Measurements from ENCODE around the gene PRIMPOL. TPM values are rescaled to one million over a fixed set of nuclear protein-coding genes. Genes with fewer than 3 reads are reported as not detected.

PRIMPOL gene
- total RNA-seq, 1 experiment from 2014 or later: 8.3 TPM

DNA sequence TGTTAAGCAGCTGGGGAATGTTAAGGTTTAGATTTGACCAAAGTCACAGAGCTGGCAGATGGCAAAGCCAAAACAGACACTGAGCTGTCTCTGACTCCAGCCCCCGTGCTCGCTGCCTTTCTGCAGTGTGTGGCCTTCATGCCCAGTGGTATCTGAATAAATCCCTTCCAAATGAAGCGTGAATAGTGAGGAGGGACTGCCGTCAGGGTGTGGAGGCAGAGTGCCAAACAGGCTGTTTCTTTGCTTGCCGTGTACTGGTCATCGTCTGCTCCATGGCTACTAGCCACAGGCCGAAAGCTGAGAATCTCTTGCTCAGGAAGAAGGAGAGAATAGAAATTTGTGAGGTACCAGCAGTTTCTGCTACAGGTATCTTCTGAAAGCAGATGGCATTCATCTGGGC, 19.7 kb downstream of the PRIMPOL start (continued):
- TF ChIP-seq, protein P1, sequence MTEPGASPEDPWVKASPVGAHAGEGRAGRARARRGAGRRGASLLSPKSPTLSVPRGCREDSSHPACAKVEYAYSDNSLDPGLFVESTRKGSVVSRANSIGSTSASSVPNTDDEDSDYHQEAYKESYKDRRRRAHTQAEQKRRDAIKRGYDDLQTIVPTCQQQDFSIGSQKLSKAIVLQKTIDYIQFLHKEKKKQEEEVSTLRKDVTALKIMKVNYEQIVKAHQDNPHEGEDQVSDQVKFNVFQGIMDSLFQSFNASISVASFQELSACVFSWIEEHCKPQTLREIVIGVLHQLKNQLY (CRISPR knock-in tag; IDR thresholded peaks at IDR 0.05): no peak

DNA sequence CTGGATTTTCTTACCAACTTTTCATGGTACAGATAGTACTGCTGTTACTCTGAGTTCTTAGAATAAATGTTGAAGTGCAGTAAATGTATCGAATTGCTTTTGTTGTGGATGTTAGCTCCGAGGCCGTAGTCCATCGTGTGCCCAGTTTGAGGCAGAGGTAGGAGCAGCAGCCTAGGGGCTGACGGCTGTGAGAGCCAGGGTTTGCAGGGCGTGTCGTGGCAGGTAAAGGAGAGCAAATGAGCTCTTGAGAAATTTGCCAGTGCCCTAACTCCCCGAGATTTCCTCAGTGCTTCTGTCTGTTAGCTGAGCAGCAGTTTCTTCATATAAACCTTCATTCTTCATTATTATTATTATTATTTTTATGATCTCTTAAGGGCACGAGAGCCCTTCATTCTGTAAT, 21.6 kb downstream of the PRIMPOL start:
- Mint-ChIP-seq H3K4me1 (no peaks in the 10 kb centered on the region), H3K4me3 (no peak overlapping the region), H3K9me3 (no peaks in the 10 kb centered on the region), H3K27ac (no peak overlapping the region), H3K36me3 (peaks cover 7% of the 10 kb centered on the region), H3K27me3 (ENCODE audit: low read depth) (no peaks in the 10 kb centered on the region)
- no peak for DNase-seq (ENCODE audit: low spot score)
- ATAC-seq: no peak
- POLR2A ChIA-PET: no interaction called here
- no peak for TF ChIP-seq SMAD3 (CRISPR knock-in tag; IDR thresholded peaks at IDR 0.05; ENCODE audit: borderline replicate concordance)
- TF ChIP-seq IRF2 (CRISPR knock-in tag; IDR thresholded peaks at IDR 0.05; ENCODE audit: borderline replicate concordance, low read depth): no peak
- TF ChIP-seq, protein P2, sequence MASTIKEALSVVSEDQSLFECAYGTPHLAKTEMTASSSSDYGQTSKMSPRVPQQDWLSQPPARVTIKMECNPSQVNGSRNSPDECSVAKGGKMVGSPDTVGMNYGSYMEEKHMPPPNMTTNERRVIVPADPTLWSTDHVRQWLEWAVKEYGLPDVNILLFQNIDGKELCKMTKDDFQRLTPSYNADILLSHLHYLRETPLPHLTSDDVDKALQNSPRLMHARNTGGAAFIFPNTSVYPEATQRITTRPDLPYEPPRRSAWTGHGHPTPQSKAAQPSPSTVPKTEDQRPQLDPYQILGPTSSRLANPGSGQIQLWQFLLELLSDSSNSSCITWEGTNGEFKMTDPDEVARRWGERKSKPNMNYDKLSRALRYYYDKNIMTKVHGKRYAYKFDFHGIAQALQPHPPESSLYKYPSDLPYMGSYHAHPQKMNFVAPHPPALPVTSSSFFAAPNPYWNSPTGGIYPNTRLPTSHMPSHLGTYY (CRISPR knock-in tag; IDR thresholded peaks at IDR 0.05): no peak
- TF ChIP-seq NR2C2 (CRISPR knock-in tag; IDR thresholded peaks at IDR 0.05): no peak
- no peak for TF ChIP-seq TEAD4 (CRISPR knock-in tag; IDR thresholded peaks at IDR 0.05)
- no peak for TF ChIP-seq CREM (CRISPR knock-in tag; IDR thresholded peaks at IDR 0.05)
- no peak for TF ChIP-seq ZNF121 (CRISPR knock-in tag; IDR thresholded peaks at IDR 0.05)
- TF ChIP-seq, protein P3, sequence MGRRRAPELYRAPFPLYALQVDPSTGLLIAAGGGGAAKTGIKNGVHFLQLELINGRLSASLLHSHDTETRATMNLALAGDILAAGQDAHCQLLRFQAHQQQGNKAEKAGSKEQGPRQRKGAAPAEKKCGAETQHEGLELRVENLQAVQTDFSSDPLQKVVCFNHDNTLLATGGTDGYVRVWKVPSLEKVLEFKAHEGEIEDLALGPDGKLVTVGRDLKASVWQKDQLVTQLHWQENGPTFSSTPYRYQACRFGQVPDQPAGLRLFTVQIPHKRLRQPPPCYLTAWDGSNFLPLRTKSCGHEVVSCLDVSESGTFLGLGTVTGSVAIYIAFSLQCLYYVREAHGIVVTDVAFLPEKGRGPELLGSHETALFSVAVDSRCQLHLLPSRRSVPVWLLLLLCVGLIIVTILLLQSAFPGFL (CRISPR knock-in tag; IDR thresholded peaks at IDR 0.05; ENCODE audit: borderline replicate concordance): no peak
- TF ChIP-seq OVOL2 (CRISPR knock-in tag; IDR thresholded peaks at IDR 0.05; ENCODE audit: borderline replicate concordance): no peak
- TF ChIP-seq TCF7 (CRISPR knock-in tag; IDR thresholded peaks at IDR 0.05; ENCODE audit: low read depth): no peak
- CTCF ChIA-PET: no interaction called here

DNA sequence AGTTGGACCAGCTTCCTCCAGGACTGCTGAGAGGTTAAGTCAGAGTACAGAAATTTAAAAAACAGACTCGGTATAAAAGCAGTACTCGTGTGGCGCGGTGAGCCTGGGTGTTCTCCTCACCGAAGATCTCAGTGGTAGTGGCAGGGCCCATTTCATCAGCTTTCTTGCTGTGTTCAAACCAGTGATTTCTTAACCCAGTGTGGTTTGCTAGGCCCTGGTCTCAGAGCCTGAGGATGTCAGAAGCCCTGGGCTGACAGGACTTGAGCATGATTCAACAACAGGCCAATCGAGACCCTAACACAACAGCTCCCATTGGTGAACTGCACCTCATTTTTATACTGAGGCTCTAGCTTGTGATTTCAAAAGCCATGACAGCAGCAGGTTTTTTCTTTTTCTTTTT, 23.2 kb downstream of the PRIMPOL start:
- POLR2A ChIA-PET: interaction anchor here (0.6 kb wide), 1 partner anchor 280 kb away, joined by 4 read pairs; no protein-coding TSS in a partner anchor
- Mint-ChIP-seq H3K4me1 (no peaks in the 10 kb centered on the region), H3K27me3 (ENCODE audit: low read depth) (no peaks in the 10 kb centered on the region), H3K27ac (no peak overlapping the region), H3K4me3 (no peak overlapping the region), H3K9me3 (no peaks in the 10 kb centered on the region), H3K36me3 (peaks cover 7% of the 10 kb centered on the region)
- ATAC-seq (no peak), DNase-seq (ENCODE audit: low spot score) (no peak)
- CTCF ChIA-PET: no interaction called here
- no peak for TF ChIP-seq MXD4 (CRISPR knock-in tag; IDR thresholded peaks at IDR 0.05; ENCODE audit: borderline replicate concordance)
- TF ChIP-seq, protein P4, sequence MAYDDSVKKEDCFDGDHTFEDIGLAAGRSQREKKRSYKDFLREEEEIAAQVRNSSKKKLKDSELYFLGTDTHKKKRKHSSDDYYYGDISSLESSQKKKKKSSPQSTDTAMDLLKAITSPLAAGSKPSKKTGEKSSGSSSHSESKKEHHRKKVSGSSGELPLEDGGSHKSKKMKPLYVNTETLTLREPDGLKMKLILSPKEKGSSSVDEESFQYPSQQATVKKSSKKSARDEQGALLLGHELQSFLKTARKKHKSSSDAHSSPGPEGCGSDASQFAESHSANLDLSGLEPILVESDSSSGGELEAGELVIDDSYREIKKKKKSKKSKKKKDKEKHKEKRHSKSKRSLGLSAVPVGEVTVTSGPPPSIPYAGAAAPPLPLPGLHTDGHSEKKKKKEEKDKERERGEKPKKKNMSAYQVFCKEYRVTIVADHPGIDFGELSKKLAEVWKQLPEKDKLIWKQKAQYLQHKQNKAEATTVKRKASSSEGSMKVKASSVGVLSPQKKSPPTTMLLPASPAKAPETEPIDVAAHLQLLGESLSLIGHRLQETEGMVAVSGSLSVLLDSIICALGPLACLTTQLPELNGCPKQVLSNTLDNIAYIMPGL (CRISPR knock-in tag; IDR thresholded peaks at IDR 0.05): no peak
- no peak for TF ChIP-seq KAT7 (CRISPR knock-in tag; IDR thresholded peaks at IDR 0.05; ENCODE audit: borderline replicate concordance)
- no peak for TF ChIP-seq SMAD4 (CRISPR knock-in tag; IDR thresholded peaks at IDR 0.05)
- TF ChIP-seq GTF2I (CRISPR knock-in tag; conservative IDR thresholded peaks at IDR 0.05): no peak
- TF ChIP-seq, protein P5, sequence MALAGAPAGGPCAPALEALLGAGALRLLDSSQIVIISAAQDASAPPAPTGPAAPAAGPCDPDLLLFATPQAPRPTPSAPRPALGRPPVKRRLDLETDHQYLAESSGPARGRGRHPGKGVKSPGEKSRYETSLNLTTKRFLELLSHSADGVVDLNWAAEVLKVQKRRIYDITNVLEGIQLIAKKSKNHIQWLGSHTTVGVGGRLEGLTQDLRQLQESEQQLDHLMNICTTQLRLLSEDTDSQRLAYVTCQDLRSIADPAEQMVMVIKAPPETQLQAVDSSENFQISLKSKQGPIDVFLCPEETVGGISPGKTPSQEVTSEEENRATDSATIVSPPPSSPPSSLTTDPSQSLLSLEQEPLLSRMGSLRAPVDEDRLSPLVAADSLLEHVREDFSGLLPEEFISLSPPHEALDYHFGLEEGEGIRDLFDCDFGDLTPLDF (CRISPR knock-in tag; IDR thresholded peaks at IDR 0.05): no peak
- no peak for TF ChIP-seq ZNF671 (CRISPR knock-in tag; IDR thresholded peaks at IDR 0.05)
- no peak for TF ChIP-seq EMX1 (CRISPR knock-in tag; IDR thresholded peaks at IDR 0.05)
- TF ChIP-seq ATF1 (CRISPR knock-in tag; IDR thresholded peaks at IDR 0.05): no peak
- no peak for TF ChIP-seq ZNF138 (CRISPR knock-in tag; conservative IDR thresholded peaks at IDR 0.05)
- TF ChIP-seq, protein P6, sequence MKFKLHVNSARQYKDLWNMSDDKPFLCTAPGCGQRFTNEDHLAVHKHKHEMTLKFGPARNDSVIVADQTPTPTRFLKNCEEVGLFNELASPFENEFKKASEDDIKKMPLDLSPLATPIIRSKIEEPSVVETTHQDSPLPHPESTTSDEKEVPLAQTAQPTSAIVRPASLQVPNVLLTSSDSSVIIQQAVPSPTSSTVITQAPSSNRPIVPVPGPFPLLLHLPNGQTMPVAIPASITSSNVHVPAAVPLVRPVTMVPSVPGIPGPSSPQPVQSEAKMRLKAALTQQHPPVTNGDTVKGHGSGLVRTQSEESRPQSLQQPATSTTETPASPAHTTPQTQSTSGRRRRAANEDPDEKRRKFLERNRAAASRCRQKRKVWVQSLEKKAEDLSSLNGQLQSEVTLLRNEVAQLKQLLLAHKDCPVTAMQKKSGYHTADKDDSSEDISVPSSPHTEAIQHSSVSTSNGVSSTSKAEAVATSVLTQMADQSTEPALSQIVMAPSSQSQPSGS (CRISPR knock-in tag; IDR thresholded peaks at IDR 0.05; ENCODE audit: borderline replicate concordance, low read depth): no peak
- TF ChIP-seq, protein P7, sequence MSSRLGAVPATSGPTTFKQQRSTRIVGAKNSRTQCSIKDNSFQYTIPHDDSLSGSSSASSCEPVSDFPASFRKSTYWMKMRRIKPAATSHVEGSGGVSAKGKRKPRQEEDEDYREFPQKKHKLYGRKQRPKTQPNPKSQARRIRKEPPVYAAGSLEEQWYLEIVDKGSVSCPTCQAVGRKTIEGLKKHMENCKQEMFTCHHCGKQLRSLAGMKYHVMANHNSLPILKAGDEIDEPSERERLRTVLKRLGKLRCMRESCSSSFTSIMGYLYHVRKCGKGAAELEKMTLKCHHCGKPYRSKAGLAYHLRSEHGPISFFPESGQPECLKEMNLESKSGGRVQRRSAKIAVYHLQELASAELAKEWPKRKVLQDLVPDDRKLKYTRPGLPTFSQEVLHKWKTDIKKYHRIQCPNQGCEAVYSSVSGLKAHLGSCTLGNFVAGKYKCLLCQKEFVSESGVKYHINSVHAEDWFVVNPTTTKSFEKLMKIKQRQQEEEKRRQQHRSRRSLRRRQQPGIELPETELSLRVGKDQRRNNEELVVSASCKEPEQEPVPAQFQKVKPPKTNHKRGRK (CRISPR knock-in tag; IDR thresholded peaks at IDR 0.05; ENCODE audit: borderline replicate concordance): no peak
- TF ChIP-seq, protein P8, sequence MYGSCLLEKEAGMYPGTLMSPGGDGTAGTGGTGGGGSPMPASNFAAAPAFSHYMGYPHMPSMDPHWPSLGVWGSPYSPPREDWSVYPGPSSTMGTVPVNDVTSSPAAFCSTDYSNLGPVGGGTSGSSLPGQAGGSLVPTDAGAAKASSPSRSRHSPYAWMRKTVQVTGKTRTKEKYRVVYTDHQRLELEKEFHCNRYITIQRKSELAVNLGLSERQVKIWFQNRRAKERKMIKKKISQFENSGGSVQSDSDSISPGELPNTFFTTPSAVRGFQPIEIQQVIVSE (CRISPR knock-in tag; IDR thresholded peaks at IDR 0.05; ENCODE audit: borderline replicate concordance): no peak
- TF ChIP-seq TCF7 (CRISPR knock-in tag; IDR thresholded peaks at IDR 0.05; ENCODE audit: low read depth): no peak
- TF ChIP-seq, protein P9, sequence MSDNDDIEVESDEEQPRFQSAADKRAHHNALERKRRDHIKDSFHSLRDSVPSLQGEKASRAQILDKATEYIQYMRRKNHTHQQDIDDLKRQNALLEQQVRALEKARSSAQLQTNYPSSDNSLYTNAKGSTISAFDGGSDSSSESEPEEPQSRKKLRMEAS (CRISPR knock-in tag; IDR thresholded peaks at IDR 0.05): no peak
